GM10847 (cell line): ENCODE measurements around the gene SORCS2.

Experiments used
- POLR2A ChIP-seq: IDR thresholded peaks from 2 replicates; pipeline ENCODE4 v1.6.1; 2011; ENCODE audit not compliant: insufficient read length; ENCODE audit errors: extremely low read depth

Gene SORCS2

DNA sequence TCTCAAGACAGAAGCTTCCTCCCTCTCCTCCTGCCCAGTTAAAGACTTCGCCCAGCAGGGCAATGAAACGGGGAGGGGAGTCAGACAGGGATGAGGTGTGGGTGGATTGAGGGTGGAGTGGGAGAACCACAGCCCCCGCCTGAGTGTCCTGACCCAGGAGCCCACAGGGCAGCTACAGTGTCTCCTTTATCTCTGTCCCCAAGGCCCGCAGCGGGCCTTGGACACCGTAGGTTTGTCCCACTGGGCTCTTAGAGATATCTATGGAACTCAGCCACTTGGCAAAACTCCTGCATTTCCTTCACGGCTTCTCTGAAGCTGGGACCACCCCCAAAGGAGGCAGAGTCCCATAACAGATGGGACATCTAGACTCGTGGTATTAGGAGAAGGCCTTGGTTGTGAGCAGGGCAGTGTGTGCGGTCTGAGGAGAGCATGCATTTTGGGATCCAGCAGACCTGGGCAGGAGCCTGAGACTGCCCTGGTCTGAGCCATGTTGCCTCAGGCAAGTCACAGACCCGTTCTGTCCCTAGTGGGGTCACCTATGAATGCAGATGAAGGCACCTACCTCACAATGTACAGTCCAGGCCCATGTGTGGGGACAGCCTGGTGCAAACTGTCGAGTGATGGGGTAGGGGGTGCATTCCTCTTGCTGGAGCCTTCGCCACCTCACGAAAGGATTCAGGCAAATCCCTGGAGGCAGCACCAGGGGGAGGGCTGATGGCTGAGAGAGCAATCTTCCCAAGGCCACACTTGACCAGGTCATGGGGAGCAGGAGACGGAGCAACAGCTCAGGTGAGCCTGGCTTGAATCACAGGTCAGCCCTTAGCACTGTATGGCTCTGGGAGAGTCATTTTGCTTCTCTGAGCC is 468.1 kb downstream of the SORCS2 start:
- no peak for TF ChIP-seq POLR2A

DNA sequence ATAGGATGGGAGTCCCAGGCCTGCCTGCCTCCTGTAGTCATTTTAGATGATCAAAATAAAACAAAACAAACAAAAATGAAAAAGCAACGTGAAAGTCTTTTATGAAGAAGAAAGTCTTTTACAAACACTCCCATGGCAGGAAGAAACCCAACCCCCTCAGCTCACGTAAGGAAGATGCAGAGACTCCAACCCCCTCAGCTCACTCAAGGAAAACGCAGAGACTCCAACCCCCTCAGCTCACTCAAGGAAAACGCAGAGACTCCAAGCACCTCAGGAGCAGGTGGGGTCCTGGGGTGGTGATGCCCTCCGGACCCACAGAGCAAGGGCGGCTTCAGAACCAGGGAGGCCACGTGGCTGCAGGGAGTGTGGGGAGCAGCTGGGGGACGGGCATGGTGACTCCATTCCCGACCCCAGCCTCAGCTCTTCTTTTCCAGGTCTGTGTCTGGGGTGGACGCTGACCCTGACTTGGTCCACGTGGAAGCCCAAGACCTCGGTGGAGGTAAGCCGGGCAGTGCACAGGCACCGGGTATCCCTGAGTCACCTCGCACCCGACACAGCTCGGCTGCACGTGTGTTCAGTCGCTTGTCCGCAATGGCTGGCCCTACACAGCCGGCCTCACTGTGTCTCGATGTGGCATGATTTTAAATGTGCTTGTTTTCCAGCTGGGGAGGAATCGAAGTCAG is 468.9 kb downstream of the SORCS2 start:
- TF ChIP-seq POLR2A, result no peak

DNA sequence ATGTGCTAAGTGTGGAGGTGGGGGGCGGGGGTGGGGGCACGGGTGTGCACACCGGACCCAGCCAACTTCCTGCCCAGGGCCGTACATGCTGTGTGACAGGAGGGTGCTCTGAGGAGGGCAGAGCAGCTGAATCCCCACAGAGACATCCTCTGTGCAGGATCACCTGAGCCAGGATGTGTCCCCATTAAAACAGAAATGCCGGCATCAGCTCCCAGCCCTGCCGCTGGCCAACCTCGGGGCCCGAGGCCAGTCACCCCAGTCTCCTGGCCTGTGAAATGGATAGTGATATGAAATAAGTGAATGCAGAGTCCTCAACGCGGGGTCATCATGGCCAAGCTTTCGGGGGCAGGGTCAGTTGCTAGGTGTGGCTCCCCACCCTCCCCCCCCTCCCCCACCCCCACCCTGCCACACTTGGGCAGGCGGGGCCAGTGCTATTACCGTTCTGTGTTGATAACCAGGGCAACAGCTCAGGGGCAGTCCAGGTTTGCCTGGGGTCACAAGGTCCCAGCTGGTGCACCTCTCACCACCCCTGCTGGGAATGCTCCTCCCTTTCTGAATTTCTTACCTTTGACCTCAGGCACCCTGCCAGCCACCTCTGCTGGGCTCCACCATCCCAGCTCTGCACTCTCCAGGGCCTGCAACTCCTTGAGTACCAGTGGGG is 469.6 kb downstream of the SORCS2 start:
- no peak for TF ChIP-seq POLR2A

DNA sequence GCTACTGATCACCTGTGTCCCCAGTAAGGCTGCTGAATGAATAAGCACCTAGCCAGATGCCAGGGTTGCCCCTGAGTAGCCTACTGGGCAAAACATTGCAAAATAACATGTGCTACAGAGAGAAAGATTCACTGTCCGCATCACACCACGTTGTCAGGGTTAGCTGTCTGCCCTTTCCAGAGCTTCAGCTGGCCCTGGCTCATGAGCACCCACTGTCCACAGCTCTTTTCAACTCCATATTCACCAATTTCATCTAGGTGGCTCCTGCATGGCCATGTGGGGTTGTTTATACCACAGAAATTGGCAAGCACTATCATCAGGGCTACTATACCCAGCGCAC is 470.1 kb downstream of the SORCS2 start:
- no peak for TF ChIP-seq POLR2A

DNA sequence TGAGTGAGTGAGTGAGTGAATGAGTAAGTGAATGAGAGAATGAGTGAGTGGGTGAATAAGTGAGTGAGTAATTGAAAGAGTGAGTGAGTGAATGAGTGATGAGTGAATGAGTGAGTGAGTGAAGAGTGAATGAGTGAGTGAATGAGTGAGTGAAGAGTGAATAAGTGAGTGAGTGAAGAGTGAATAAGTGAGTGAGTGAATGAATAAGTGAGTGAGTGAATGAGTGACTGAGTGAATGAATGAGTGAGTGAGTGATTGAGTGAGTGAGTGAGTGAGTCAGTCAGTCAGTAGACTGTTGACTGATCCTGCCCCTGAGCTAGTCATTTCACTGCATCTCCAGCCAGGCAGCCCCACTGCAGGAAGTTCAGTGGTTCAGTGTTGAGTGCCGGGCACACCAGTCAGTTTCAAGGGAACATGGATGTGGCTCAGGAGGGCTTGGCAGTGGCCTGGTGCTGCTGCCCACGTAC is 470.8 kb downstream of the SORCS2 start:
- no peak for TF ChIP-seq POLR2A

DNA sequence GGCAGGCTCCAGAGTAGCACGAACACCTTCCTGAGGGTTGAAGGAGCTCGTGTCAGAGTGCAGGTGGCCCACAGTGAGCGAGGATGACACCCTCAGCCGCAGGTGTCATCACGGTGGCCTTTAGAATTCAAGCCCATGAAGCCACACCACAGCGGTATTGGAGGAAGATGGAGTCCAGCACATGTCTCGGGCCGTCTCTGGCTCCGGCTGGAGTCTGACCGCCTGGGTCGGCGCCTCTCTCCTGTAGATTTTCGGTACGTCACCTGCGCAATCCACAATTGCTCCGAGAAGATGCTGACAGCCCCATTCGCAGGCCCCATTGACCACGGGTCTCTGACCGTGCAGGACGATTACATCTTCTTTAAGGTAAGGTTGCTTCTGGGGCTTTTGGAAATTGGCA is 471.8 kb downstream of the SORCS2 start:
- no peak for TF ChIP-seq POLR2A

DNA sequence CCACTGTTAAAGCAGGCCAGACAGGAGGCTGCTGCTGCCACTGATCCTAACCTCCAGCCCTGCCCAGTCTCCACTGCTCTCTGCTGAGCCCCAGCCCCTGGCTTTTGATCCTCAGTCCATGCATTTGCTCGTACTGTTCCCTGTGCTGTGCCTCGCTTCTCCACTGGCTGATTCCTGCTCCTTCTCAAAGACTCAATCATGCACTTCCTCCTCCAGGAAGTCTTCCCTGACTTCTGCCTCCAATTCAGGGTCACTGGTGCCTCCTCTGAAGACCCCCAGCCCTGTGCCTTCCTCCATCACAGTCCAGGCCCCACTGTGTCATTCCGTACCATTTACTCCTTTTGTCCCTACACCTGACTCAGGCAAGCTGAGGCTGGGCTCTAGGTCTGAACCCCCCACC is 473.0 kb downstream of the SORCS2 start:
- no peak for TF ChIP-seq POLR2A

DNA sequence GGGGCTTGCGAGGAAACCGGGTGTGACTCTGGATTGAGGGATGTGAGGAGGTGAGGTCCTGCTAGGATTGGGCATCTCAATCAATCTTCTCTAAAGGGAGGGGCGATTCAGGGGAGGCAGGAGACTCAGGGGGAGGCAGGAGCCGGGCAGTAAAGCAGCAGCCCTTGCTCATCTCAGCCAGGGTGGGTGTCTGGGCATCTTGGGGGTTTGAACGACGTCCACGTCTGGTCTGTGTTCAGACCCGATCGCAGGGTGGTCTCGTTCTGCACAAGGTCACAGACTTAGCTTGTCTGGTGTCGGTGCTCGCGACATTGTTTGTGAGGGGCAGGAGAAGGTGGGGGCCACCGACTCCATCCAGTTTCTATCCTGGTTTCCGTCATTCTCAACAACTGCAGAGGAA is 473.7 kb downstream of the SORCS2 start:
- TF ChIP-seq POLR2A, result no peak

DNA sequence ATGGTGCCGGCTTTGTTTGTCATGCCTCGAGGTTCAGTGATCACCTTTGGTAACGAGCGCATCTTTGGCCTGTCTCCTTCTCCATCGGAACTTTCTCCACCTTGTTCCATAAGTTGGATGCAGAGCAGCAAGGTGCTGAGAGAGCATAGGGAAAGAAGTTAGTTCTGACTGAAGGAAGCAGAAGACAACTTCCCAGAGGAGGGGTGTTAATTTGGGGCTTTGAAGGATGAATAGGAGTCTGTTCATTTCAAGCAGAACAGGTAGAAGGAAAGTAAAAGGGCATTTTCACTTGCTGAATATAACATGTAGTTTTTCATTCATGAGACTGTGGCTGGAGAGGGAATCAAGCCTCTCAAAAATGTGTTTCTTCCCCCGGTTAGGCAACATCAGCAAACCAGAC is 474.4 kb downstream of the SORCS2 start:
- no peak for TF ChIP-seq POLR2A

DNA sequence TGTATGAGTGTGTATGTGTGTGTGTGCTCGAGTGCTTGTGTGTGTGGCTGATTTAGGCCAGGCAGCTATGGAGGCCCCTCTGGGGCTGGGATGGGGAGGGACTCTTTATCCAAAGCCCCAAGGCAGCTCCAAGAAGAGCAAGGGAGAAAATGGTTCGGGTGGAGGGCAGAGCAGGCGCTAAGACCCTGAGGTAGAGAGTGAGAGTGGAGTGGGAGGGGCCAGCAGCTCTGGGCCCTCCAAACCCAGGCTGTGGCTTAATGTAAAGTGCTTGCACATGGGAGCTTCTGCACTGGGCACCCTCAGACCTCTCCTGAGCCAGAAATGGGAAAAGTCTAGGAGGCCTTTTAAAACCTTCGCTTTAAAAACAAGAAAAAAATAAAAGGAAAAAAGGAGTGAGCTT is 475.9 kb downstream of the SORCS2 start:
- TF ChIP-seq POLR2A, result no peak

DNA sequence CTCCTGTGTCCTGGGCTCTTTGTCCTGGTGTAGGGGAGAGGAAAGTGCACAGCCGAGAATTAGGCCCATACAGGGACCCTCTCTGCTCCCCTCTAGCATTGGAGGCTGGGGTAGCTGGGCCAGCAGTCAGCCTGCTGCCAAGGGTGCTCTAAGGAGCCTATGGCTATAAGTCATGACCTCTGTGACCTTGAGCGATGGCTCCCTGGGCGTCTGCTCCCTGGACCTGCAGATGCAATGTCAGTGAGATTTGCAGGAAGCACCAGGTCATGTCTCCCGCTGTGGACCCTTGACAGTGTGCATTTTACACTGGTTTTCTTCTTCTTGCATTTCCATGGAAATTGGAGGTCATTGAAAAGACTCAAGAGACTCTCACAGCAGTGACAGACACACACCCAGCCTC is 476.5 kb downstream of the SORCS2 start:
- no peak for TF ChIP-seq POLR2A

DNA sequence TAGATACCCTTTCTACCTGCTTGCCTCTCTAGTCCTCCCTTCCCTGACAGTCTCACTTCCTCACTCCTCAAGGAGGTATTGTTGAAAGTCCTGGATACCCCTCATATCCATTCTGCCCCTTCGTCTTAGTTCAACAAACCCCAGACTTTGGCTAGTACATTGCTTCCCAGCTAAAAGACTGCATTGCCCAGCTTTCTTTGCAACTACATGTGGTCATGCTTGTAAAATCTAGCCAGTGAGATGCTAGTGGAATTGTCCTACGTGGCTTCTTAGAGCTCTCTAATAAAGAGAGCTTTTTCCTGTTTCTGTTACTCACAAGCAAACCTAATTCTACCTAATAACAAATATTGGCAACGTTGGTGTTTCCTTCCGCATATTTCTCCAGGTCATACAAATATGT is 480.3 kb downstream of the SORCS2 start:
- TF ChIP-seq POLR2A, result no peak

DNA sequence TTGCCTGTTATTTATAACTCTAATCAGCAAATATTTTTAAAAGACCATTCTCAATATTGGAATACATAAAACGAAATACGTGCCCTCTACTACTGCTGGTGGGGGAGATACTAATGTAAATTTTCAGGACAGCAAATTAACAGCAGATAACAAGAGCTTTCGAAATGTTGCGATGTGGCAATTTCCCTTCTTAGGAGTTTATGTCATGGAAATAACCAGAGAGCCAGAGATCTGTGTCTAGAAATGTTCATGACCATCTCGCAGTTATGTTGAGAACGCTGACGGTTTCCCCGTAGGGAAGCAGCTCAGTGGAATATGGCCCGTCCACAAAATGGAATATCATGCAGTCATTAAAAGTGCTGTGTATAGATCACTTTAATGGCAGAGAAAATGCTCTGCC is 480.8 kb downstream of the SORCS2 start:
- no peak for TF ChIP-seq POLR2A

DNA sequence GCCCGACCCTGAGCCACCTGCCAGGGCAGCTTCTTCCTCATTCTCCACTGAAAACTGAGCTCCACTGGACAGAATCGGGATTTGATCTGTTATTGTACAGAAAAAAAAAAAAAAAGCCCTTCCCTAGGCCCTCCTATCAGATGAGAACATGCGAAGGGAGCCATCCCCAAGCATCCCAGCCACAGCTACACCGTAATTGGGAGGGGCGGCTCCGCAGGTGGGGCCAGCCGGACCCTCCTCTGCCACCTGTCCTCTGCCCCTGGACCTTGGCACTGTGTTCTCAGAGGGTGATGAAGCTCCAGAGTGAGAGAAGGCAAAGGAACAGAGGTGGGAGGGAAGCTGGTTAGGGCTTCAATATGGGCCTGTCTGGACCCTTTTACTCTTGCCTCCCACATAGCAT is 482.4 kb downstream of the SORCS2 start:
- TF ChIP-seq POLR2A, result no peak

DNA sequence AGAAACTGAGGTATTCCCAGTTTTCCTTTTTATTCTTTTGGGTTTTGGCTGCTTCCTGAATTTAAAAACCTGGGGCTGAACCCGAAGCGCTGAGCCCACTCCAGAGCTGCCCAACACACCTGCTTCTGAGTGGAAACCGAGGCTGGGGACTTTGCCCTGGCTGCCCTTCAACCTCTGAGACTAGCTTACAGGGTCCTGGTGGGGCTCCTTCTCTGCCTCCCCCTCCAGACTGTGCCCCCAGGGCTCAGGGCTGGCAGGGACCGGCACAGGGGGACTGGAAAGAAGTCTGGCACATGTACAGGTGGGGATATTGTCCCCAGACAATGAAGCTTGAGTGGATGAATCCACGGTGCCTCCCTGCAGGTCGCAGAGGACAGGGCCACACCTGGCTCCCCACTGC is 482.8 kb downstream of the SORCS2 start:
- TF ChIP-seq POLR2A, result no peak
